Left lung (tissue), 10 donors: ENCODE results near the gene EFCC1. TPM values are rescaled to one million over a fixed set of nuclear protein-coding genes. Genes with fewer than 3 reads are reported as not detected.

Source experiments
- ATAC-seq: fragments of 200-7000 bp; cut with Tn5 transposase; one replicate; pipeline ENCODE4 v1.9.1; 2020; ENCODE audit warnings: moderate library complexity
- DNase-seq, 4 donors: peaks; one replicate each; pipeline ENCODE4 v3.0.0-alpha.2; 2013 to 2020
- H3K27ac ChIP-seq, 2 donors: fragments of 200-600 bp; sonication (generic) in 1 of 2; one replicate each; pipeline versions ENCODE4 v1.5.0 to v1.8.0; 2020 to 2021
- H3K27me3 ChIP-seq, 2 donors: fragments of 200-600 bp; sonication (generic) in 1 of 2; one replicate each; pipeline versions ENCODE4 v1.5.0 to v1.8.0; 2020 to 2021
- H3K36me3 ChIP-seq, 2 donors: fragments of 200-600 bp; sonication (generic) in 1 of 2; one replicate each; pipeline versions ENCODE4 v1.5.0 to v1.8.0; 2020 to 2021
- H3K4me1 ChIP-seq, 2 donors: fragments of 200-600 bp; one replicate each; pipeline ENCODE4 v1.8.0; 2021
- H3K4me3 ChIP-seq, 2 donors: fragments of 200-600 bp; sonication (generic) in 1 of 2; one replicate each; pipeline versions ENCODE4 v1.5.0 to v1.8.0; 2020 to 2021; ENCODE audit warnings: mild to moderate bottlenecking in 1 of 2
- H3K9me3 ChIP-seq, 2 donors: fragments of 200-600 bp; sonication (generic) in 1 of 2; one replicate each; pipeline versions ENCODE4 v1.5.0 to v1.8.0; 2020 to 2021
- CTCF ChIP-seq, 2 donors: fragments of 200-600 bp; sonication (generic) in 1 of 2; IDR thresholded peaks; one replicate each; pipeline versions ENCODE4 v1.5.0 to v1.8.0; 2021; ENCODE audit warnings: antibody characterized with exemption in 2 of 2
- intact Hi-C, 2 donors: fragments of 100-400 bp; cut with DNase I; formaldehyde crosslinking; loops; one replicate each; pipeline versions ENCODE4 v1.11.2 to v1.14.2; 2022
- polyA plus RNA-seq, 6 donors: library from polyadenylated mRNA; unstranded; fragments of 120-200 nt; gene quantifications; one replicate each; pipeline ENCODE4 v1.2.1, GENCODE V29; 2013; ENCODE audit not compliant: insufficient read length in 6 of 6
- total RNA-seq, 2 donors: library from RNA; stranded (reverse); fragmentation: NEBNext Ultra II Directional; extraction: Animal tissue kit (Norgen Biotek cat#: 25700); gene quantifications; one replicate each; pipeline ENCODE4 v1.2.1, GENCODE V29; 2021
- donor health status: DM: no; HTN: yes; CAD: no.
- donor health status: DM: no; HTN: no; CAD: no.

EFCC1 gene
- total and polyA plus RNA-seq, 8 donors, result 2.7 to 16.8 (median 12.9) TPM

- Histone ChIP-seq H3K27me3 (peaks cover 16 to 24% of the 10 kb centered on the region in 2 donors), H3K27ac (no peak overlapping the region), H3K9me3 (no peaks in the 10 kb centered on the region), H3K4me3 (no peak overlapping the region), H3K36me3 (no peaks in the 10 kb centered on the region), H3K4me1 (peaks cover 21 to 43% of the 10 kb centered on the region in 2 donors)
- DNase-seq, result no peak
- ATAC-seq, result no peak
- TF ChIP-seq CTCF (IDR thresholded peaks at IDR 0.05), result no peak
- intact Hi-C loops, result no loop called here
Observed at GRCh38 chr3:129006864-129007263, 5.8 kb downstream of the EFCC1 start.

- TF ChIP-seq CTCF (IDR thresholded peaks at IDR 0.05), result no peak
- no peak overlapping the region for H3K4me3 ChIP-seq
- peaks cover 7 to 14% of the 10 kb centered on the region in 2 donors for H3K27me3 ChIP-seq
- ATAC-seq, result no peak
- peak in 1 of 4 donors; percentile 56 for DNase-seq
- peaks cover 21 to 36% of the 10 kb centered on the region in 2 donors for H3K4me1 ChIP-seq
- H3K27ac ChIP-seq, result no peak overlapping the region
- intact Hi-C loops, result no loop called here
- no peaks in the 10 kb centered on the region for H3K9me3 ChIP-seq
- no peaks in the 10 kb centered on the region for H3K36me3 ChIP-seq
Observed at GRCh38 chr3:129007792-129008191, 6.7 kb downstream of the EFCC1 start.

GRCh38 chr3:129009266-129009665 lies 8.2 kb downstream of the EFCC1 start:
- no peak overlapping the region for H3K4me3 ChIP-seq
- H3K9me3 ChIP-seq, result no peaks in the 10 kb centered on the region
- intact Hi-C loops, result no loop called here
- peak overlapping the region in 1 of 2 donors; percentile 45 for H3K27ac ChIP-seq
- H3K4me1 ChIP-seq, result peaks cover 16 to 24% of the 10 kb centered on the region in 2 donors
- no peak for TF ChIP-seq CTCF (IDR thresholded peaks at IDR 0.05)
- ATAC-seq (no peak), DNase-seq (no peak)
- H3K36me3 ChIP-seq, result no peaks in the 10 kb centered on the region
- H3K27me3 ChIP-seq, result no peaks in the 10 kb centered on the region

DNA sequence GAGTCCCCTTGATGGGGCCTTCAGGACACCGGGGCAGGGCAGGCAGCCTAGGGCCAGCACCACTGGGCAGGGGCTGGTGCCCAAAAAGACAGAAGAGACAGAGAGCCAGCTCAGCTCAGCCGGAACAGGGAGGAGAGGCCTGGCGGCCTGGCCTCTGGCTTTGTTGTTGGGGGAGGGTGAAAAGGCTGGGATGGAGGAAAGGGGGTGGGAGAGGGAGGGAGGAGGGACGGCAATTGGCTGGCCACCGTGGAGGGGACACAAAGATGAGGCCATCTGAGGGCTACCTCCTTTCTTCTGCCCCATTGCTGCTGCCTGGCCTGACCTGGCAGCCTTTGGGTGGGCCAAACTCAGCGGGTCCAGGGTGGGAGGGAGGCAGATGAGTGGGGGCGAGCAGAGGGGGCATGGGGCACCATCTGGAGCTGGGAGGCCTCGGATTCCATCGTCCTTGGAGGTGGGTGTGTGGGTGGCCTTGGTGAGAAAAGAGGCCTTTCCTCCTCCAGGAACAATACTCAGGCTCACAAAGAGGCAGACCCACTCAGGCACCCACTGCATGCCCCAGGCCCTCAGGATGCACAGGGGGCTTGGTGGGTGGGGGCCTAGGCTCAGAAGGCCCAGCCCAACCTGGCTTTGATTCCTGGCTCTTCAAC lies 9.3 kb downstream of the EFCC1 start:
- Histone ChIP-seq H3K27ac (peak overlapping the region in 1 of 2 donors; percentile 45), H3K4me1 (peaks cover 10 to 25% of the 10 kb centered on the region in 2 donors), H3K4me3 (no peak overlapping the region), H3K27me3 (no peaks in the 10 kb centered on the region), H3K9me3 (no peaks in the 10 kb centered on the region), H3K36me3 (no peaks in the 10 kb centered on the region)
- TF ChIP-seq CTCF (IDR thresholded peaks at IDR 0.05), result no peak
- intact Hi-C loops, result no loop called here
- DNase-seq, result no peak
- no peak for ATAC-seq

- Histone ChIP-seq H3K27ac (peak overlapping the region; percentile 26 to 77), H3K27me3 (no peaks in the 10 kb centered on the region), H3K4me3 (no peak overlapping the region), H3K4me1 (peaks cover 18 to 26% of the 10 kb centered on the region in 2 donors), H3K9me3 (no peaks in the 10 kb centered on the region), H3K36me3 (no peaks in the 10 kb centered on the region)
- intact Hi-C loops, result no loop called here
- no peak for TF ChIP-seq CTCF (IDR thresholded peaks at IDR 0.05)
- ATAC-seq (no peak), DNase-seq (no peak)
Observed at GRCh38 chr3:129013491-129013891, 12.4 kb downstream of the EFCC1 start.
